Bone marrow (tissue), 2 donors: ENCODE measurements around the gene WNK1.

Experiments
- DNase-seq, 2 donors: peaks; one replicate each; lab custom pipeline; 2025; lab: John Stamatoyannopoulos, UW

The WNK1 gene

GRCh38 chr12:951176-951575 lies 198.8 kb downstream of the WNK1 start:
- DNase-seq = no peak

- no peak for DNase-seq
These were observed 201.4 kb downstream of the WNK1 start for GRCh38 chr12:953776-954175.

- no peak for DNase-seq
These were observed 202.4 kb downstream of the WNK1 start for GRCh38 chr12:954741-955140.

DNA sequence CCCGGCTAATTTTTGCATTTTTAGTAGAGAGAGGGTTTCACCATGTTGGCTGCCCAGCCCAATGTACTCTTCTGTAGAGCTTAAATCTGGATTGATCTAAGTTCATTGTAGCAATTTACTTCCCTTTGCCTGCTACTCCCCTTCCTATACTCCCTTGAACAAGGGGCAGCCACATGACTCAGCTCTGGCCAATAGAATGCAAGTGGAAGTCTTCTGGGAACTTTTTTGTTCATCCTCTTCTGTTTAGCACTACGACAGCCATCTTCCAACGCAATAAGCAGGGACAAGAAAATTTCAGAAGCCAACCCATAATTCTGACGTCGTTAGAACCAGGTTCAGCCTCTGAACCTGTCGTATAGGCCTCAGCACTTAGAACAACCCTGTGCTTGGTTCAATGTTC lies 203.6 kb downstream of the WNK1 start:
- no peak for DNase-seq

DNA sequence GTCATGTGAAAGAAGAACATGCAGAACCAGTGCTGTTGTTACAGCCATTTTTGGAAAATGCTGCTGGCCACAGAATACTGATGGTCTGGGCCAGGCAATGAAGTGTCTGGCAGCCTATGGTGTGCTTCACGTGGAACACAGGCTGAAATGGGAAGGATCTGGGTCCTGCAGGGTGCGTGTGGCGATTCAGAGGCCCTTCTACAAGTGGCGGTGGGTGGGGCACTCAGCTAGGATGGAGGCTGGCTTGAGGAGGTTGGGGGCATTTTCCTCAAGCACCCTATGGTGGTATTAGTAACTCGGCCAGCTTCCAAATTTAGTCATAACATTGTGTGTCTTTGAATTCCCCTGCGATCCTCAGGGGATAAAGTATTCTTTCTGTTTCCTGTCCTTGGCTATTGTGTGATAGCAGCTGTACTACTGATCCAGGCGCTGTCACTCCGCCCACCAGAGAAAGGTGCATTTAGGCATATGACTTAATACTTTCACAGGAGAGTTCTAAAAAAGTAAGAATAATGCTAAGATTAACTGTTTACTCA lies 206.3 kb downstream of the WNK1 start:
- DNase-seq = no peak
